Transverse colon (tissue), 4 donors: ENCODE results near the gene ZKSCAN4.

Source experiments
- EP300 ChIP-seq: sonication (generic); formaldehyde crosslinking; IDR thresholded peaks from one replicate; pipeline ENCODE4 v1.6.1; 2017; ENCODE audit warnings: antibody characterized with exemption, low read depth
- POLR2A ChIP-seq: fragments of 450-650 bp; IDR thresholded peaks from one replicate; pipeline ENCODE4 v1.6.1; 2016; ENCODE audit warnings: antibody characterized with exemption, mild to moderate bottlenecking, moderate library complexity
- POLR2AphosphoS5 ChIP-seq, 3 donors: sonication (generic); formaldehyde crosslinking; IDR thresholded peaks; one replicate each; pipeline ENCODE4 v1.6.1; 2016; ENCODE audit warnings: antibody characterized with exemption in 3 of 3
- TF ChIP-seq, protein P1 (sequence below), 5 experiments: fragments of 200-600 bp in 3 of 5; fragments of 450-650 bp in 2 of 5; sonication (generic) in 3 of 5; IDR thresholded peaks; 1 replicate in 2 of 5; 2 replicates in 3 of 5; pipeline ENCODE4 v1.5.1; 2016 to 2017; ENCODE audit warnings: antibody characterized with exemption in 5 of 5, inconsistent platforms in 3 of 5, mild to moderate bottlenecking in 2 of 5, moderate library complexity in 1 of 5

DNA sequence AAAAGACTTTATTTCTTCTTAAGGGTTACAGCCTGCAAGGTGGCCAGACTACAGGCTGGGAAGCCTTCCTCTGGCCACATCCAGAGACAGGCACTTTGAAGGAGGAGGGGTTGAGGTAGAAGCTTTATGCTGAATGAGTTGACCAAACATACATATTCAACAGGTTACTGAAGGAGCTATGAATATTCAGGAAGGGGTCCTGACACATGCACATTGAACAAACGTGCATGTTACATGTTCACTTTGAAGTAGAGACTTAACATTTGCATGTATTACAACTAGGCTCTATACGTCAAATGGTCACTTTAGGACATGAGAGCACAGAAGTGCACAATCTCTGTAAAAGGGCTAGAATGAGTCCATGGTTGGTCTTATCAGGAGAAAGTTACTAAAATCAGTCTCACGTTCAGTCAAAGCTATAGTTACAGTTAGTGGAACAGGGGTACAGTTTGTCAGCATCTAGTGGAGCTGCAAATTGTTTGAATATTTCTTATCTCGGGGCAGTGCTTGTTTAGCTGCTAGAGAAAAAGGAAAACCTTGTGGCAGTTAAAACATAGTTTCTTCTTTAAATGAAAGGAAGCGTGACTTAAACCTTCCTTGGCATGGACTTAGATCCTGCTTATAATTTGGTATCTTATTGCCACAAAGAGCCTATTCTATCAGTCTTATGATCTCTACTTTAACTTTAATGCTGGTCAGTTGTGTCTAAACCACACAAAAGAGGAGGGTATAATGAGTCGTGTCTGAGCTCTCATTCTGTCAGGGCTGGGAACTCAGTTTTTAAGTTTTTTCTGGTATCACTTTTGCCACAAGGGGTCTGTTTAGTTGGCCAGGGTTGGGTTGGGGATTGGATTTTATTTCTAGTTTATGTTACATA lies 31.6 kb downstream of the ZKSCAN4 start:
- TF ChIP-seq, protein P1, sequence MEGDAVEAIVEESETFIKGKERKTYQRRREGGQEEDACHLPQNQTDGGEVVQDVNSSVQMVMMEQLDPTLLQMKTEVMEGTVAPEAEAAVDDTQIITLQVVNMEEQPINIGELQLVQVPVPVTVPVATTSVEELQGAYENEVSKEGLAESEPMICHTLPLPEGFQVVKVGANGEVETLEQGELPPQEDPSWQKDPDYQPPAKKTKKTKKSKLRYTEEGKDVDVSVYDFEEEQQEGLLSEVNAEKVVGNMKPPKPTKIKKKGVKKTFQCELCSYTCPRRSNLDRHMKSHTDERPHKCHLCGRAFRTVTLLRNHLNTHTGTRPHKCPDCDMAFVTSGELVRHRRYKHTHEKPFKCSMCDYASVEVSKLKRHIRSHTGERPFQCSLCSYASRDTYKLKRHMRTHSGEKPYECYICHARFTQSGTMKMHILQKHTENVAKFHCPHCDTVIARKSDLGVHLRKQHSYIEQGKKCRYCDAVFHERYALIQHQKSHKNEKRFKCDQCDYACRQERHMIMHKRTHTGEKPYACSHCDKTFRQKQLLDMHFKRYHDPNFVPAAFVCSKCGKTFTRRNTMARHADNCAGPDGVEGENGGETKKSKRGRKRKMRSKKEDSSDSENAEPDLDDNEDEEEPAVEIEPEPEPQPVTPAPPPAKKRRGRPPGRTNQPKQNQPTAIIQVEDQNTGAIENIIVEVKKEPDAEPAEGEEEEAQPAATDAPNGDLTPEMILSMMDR (IDR thresholded peaks at IDR 0.05) = no peak
- TF ChIP-seq POLR2A (no peak), EP300 (no peak), POLR2AphosphoS5 (IDR thresholded peaks at IDR 0.05) (no peak)
